ENCODE results near the gene NR4A2. TPM values are rescaled to one million over a fixed set of nuclear protein-coding genes. Genes with fewer than 3 reads are reported as not detected.

NR4A2 gene
- total RNA-seq, 1 experiment from 2014 or later: 12.0 TPM

DNA sequence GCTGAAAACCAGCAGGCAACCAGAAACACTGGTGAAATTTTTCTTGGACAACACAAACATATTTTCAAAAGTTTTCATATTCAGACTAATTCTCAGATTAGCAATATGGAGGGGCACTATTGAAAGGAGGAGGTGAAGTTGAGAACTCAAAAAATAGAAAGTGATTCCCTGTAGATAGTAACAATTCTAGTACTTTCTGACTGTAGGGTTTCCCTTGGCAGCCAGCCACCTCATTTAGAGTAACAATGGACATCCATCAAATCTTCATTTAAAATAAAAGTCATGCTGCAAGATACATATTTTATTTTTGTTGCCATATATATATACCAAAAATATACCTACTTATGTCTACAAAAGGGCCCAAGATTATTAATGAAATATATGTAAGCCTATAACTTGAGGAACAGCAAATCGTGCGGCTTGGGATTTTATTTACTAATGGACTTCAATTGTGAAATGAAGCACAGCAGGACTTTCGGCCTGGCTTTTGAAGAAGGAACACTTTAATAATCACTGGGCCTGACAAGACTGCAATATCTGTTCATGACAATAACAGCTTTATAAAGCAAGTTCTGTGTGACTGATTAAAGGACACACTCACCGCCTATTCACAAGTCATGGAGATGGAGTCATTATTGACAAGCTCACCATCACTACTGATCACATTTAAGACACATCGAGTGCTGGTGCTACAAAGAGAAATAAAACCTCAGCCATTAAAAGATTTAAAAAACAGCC is 6.8 kb upstream of the NR4A2 start:
- no peak overlapping the region for H3K27ac ChIP-seq (ENCODE audit: low read length)
- ATAC-seq: no peak
- H3K27me3 ChIP-seq (ENCODE audit: low read length): no peaks in the 10 kb centered on the region
- intact Hi-C loops (cut with micrococcal nuclease): loop anchor here (5.0 kb wide), 1 partner anchor 713 kb away; no protein-coding TSS in a partner anchor
- H4K20me1 ChIP-seq (ENCODE audit: low read length): no peaks in the 10 kb centered on the region
- H2AFZ ChIP-seq (ENCODE audit: low read length): no peak overlapping the region
- H3K79me2 ChIP-seq (ENCODE audit: low read length): no peaks in the 10 kb centered on the region
- POLR2A ChIA-PET (ENCODE audit: unreplicated experiment): interaction anchor here (0.6 kb wide), 1 partner anchor 473 kb away, joined by 3 read pairs; no protein-coding TSS in a partner anchor
- H3K4me2 ChIP-seq (ENCODE audit: low read length): no peak overlapping the region
- no peak overlapping the region for H3K9ac ChIP-seq (ENCODE audit: low read length)
- no peak overlapping the region for H3K4me3 ChIP-seq (ENCODE audit: low read length)
- H3K9me2 ChIP-seq (replicated peaks; ENCODE audit: low read length): no peaks in the 10 kb centered on the region
- DNase-seq: no peak
- H3F3A ChIP-seq (ENCODE audit: low read length, unreplicated experiment): no peaks in the 10 kb centered on the region
- no TSS peak for BruUV-seq (replicated peaks)
- peaks cover 39% of the 10 kb centered on the region for H3K4me1 ChIP-seq (ENCODE audit: insufficient read depth, low read length)
- CTCF ChIA-PET: interaction anchor here (0.6 kb wide), 1 partner anchor 8 kb away, joined by 3 read pairs; no protein-coding TSS in a partner anchor
- H3K36me3 ChIP-seq (ENCODE audit: low read depth, low read length): no peaks in the 10 kb centered on the region
- H3K9me3 ChIP-seq (ENCODE audit: low read length): no peaks in the 10 kb centered on the region
- TF ChIP-seq, protein P1, sequence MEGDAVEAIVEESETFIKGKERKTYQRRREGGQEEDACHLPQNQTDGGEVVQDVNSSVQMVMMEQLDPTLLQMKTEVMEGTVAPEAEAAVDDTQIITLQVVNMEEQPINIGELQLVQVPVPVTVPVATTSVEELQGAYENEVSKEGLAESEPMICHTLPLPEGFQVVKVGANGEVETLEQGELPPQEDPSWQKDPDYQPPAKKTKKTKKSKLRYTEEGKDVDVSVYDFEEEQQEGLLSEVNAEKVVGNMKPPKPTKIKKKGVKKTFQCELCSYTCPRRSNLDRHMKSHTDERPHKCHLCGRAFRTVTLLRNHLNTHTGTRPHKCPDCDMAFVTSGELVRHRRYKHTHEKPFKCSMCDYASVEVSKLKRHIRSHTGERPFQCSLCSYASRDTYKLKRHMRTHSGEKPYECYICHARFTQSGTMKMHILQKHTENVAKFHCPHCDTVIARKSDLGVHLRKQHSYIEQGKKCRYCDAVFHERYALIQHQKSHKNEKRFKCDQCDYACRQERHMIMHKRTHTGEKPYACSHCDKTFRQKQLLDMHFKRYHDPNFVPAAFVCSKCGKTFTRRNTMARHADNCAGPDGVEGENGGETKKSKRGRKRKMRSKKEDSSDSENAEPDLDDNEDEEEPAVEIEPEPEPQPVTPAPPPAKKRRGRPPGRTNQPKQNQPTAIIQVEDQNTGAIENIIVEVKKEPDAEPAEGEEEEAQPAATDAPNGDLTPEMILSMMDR (conservative IDR thresholded peaks at IDR 0.05; ENCODE audit: low read depth, low read length): no peak
- TF ChIP-seq EZH2phosphoT487 (IDR thresholded peaks at IDR 0.05; ENCODE audit: borderline replicate concordance, low read length) (no peak), EZH2 (IDR thresholded peaks at IDR 0.05; ENCODE audit: low read length, unreplicated experiment) (no peak)

DNA sequence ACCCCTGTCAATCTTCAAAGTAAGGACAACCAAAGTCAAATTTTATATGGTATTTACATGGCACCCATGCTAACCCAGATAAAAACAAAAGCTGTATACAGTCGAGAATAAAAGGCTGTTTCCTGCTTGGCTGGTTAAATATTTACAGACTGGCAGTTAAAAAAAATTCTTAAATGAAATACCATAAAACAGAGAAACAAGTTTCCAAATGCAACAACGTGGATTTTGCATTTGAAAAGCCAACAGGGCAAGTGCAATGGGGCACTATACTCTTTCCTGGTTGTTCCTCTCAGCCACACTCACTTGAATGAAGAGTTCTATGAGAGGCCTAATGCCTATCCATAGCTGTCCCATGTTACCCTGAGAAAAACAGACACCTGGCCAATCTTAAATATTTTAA is 6.1 kb upstream of the NR4A2 start:
- Histone ChIP-seq H3K36me3 (ENCODE audit: low read depth, low read length) (no peaks in the 10 kb centered on the region), H3K9me3 (ENCODE audit: low read length) (no peaks in the 10 kb centered on the region), H3K4me1 (ENCODE audit: insufficient read depth, low read length) (peaks cover 34% of the 10 kb centered on the region), H3F3A (ENCODE audit: low read length, unreplicated experiment) (no peaks in the 10 kb centered on the region), H3K79me2 (ENCODE audit: low read length) (no peaks in the 10 kb centered on the region), H3K9ac (ENCODE audit: low read length) (no peak overlapping the region), H3K4me3 (ENCODE audit: low read length) (no peak overlapping the region), H3K27me3 (ENCODE audit: low read length) (no peaks in the 10 kb centered on the region), H3K4me2 (ENCODE audit: low read length) (no peak overlapping the region), H2AFZ (ENCODE audit: low read length) (0 out of 2 replicates have a peak overlapping the region, but pooled peaks have one; percentile 17), H3K9me2 (replicated peaks; ENCODE audit: low read length) (no peaks in the 10 kb centered on the region), H4K20me1 (ENCODE audit: low read length) (no peaks in the 10 kb centered on the region), H3K27ac (ENCODE audit: low read length) (no peak overlapping the region)
- POLR2A ChIA-PET (ENCODE audit: unreplicated experiment): no interaction called here
- ATAC-seq (no peak), DNase-seq (no peak)
- no peak for TF ChIP-seq EZH2phosphoT487 (IDR thresholded peaks at IDR 0.05; ENCODE audit: borderline replicate concordance, low read length)
- TF ChIP-seq, protein P1 (conservative IDR thresholded peaks at IDR 0.05; ENCODE audit: low read depth, low read length): no peak
- TF ChIP-seq EZH2 (IDR thresholded peaks at IDR 0.05; ENCODE audit: low read length, unreplicated experiment): no peak
- BruUV-seq (replicated peaks): no TSS peak
- CTCF ChIA-PET: interaction anchor here (0.6 kb wide), 1 partner anchor 9 kb away, joined by 3 read pairs; no protein-coding TSS in a partner anchor
- intact Hi-C loops (cut with micrococcal nuclease): loop anchor here (5.0 kb wide), 1 partner anchor 714 kb away; no protein-coding TSS in a partner anchor

All from PC-3 (cell line).